Smooth muscle cell of trachea (primary cell): Measurements from ENCODE around the gene TXNRD3. TPM values are rescaled to one million over a fixed set of nuclear protein-coding genes. Genes with fewer than 3 reads are reported as not detected.

ENCODE experiments used
- total RNA-seq: library from RNA; depleted of rRNA; stranded (reverse); fragments of >200 nt; gene quantifications from 2 replicates; pipeline ENCODE4 v1.2.1, GENCODE V29; 2014

TXNRD3 gene
- 8.3 and 10.3 TPM in 2 replicates for total RNA-seq

DNA sequence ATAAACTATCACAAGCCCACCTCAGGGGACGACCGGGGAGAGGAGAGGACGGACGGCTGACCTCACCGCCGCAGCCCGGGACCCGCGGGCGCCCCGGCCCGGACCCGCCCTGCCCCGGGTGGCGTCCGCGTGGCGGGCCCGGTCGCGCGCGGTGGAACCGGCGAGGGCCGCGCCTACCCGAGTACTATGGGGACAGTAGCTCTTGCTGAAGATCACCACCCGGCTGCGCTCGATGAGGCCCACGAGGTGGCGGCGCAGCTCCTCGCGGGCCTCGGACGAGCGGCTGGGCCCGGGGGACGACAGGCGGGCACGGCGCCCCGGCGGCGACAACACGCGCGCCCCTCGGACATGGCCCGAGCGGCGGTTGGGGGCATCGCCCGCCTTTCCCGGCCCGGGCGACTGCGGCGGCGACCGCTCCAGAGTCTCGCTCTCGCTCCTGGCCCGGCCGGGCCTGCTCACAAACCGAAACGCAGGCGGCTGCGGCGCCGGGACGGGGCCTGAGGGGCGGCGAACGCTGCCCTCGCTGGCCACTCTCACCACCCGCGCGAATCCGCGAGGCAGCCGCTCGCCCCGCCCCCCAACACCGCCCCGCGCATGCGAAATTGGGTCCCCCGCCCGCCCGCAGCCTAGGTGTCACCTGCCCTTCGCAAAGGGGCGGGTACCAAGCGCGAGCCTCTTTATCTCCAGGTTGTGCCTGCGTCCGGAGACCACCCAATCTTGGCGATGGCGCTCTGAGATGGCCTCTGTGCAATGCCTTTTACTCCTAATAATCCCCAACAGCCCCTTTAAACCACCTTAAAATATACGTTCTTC is at the start of gene TXNRD3:
Gene TXNRD3, minus strand, starts transcription at position 554 of the 813 bp plus-strand sequence.

DNA sequence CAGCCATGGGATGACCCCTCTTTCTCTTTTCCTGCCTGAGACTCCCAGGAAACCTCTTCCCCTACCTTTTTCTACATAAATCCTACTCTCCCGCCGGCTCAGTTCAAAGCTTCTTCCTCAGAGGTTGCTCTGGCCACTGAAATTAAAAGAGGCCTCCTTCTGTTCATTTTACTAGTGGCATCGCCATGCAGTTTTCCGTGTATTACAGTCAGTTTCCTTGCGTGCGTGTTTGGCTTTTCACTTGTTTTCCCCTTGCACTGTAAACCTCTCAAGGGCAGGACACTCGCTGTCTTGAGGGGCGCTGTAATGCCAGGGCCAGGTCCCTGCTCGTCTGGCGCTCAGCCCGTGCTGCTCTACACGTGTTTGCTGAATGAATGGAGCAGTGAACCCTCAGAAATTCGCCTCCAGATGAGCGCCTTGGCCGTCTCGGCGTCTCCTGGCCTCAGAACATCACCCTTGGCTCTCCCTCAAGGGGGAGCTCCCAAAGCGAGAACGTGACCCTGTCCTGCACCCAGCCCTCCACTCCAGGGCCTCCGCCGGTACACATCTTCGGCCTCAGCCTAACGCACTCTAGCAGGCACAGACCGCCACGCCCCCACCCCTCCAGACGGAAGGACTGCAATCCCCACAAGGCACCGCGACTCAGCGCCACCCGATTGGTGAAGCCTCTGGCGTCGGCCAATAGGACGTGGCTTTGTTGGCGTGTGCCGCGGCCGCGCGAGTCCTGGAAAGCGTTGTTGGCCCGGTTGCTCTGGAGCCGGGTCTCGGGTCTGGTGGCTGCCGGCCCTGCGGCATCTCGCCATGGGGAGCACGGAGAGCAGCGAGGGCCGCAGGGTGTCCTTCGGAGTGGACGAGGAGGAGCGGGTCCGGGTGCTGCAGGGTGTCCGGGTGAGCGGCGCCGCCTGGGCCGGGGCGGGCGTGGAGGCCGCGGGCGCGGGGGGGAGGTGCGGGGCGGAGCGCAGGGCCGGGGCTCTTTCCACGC is 48.9 kb upstream of the TXNRD3 start, which contains the start of gene CHCHD6:
Gene CHCHD6, plus strand, starts transcription at position 729 of the 982 bp plus-strand sequence. Its CDS starts 73 bp downstream, at position 802.

DNA sequence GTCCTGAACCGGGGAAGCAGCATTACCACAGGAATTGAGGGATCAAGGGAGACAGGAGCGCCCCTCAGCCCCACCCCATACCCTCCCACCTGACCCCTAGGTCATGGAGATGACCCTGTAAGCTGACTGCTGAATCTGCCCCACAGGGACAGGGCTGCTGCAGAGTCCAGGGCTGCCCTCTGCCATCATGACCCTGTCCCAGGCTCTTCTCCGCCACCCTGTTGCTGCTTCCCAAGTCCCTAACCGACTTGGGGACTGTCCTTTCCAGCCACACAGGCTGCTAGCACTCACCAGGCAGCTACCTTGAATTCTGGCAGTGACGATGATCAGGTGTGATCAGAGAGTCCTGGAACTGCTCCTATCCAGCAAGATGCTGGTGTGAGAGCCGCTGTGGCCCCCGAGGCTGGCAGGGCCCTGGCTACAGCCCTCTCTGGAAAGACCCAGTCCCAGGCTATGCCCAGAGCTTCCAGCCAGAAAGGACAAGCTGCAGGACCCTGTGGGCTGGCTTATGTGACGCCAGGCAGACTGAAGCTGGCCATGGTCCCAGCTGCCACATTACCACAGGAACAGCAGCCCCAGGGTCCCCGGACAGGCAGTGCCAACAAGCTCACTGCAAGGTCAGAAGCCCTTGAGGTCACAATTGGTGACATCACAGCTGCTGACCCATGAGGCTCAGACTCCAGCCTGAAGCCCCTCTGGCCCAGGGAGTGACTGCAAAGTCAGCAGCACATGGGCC is 96.4 kb downstream of the TXNRD3 start, which contains the start of gene C3orf22:
Gene C3orf22, minus strand, starts transcription at position 597 of the 736 bp plus-strand sequence. CDS start 5,542 bp downstream, outside the sequence.

Other genes with a start within 250 kb of the TXNRD3 start
- 17.7 and 27.1 TPM in 2 replicates for gene ZXDC, start 179.2 kb downstream of the TXNRD3 start, total RNA-seq
- not detected in 2 replicates for gene UROC1, start 137.4 kb downstream of the TXNRD3 start, total RNA-seq
- 0.15 and 0.17 TPM in 2 replicates for gene CHST13, start 131.0 kb downstream of the TXNRD3 start, total RNA-seq
- not detected in 2 replicates for gene C3orf22, start 96.2 kb downstream of the TXNRD3 start, total RNA-seq
- 12.6 and 13.7 TPM in 2 replicates for gene CHCHD6, start 49.1 kb upstream of the TXNRD3 start, total RNA-seq